Left lung (tissue), 10 donors: ENCODE data around the gene PHLDB3. TPM values are rescaled to one million over a fixed set of nuclear protein-coding genes. Genes with fewer than 3 reads are reported as not detected.

ENCODE experiments used
- ATAC-seq: fragments of 200-7000 bp; cut with Tn5 transposase; one replicate; pipeline ENCODE4 v1.9.1; 2020; ENCODE audit warnings: moderate library complexity
- DNase-seq, 4 donors: peaks; one replicate each; pipeline ENCODE4 v3.0.0-alpha.2; 2013 to 2020
- H3K27ac ChIP-seq, 2 donors: fragments of 200-600 bp; sonication (generic) in 1 of 2; one replicate each; pipeline versions ENCODE4 v1.5.0 to v1.8.0; 2020 to 2021
- H3K27me3 ChIP-seq, 2 donors: fragments of 200-600 bp; sonication (generic) in 1 of 2; one replicate each; pipeline versions ENCODE4 v1.5.0 to v1.8.0; 2020 to 2021
- H3K36me3 ChIP-seq, 2 donors: fragments of 200-600 bp; sonication (generic) in 1 of 2; one replicate each; pipeline versions ENCODE4 v1.5.0 to v1.8.0; 2020 to 2021
- H3K4me1 ChIP-seq, 2 donors: fragments of 200-600 bp; one replicate each; pipeline ENCODE4 v1.8.0; 2021
- H3K4me3 ChIP-seq, 2 donors: fragments of 200-600 bp; sonication (generic) in 1 of 2; one replicate each; pipeline versions ENCODE4 v1.5.0 to v1.8.0; 2020 to 2021; ENCODE audit warnings: mild to moderate bottlenecking in 1 of 2
- H3K9me3 ChIP-seq, 2 donors: fragments of 200-600 bp; sonication (generic) in 1 of 2; one replicate each; pipeline versions ENCODE4 v1.5.0 to v1.8.0; 2020 to 2021
- CTCF ChIP-seq, 2 donors: fragments of 200-600 bp; sonication (generic) in 1 of 2; IDR thresholded peaks; one replicate each; pipeline versions ENCODE4 v1.5.0 to v1.8.0; 2021; ENCODE audit warnings: antibody characterized with exemption in 2 of 2
- intact Hi-C, 2 donors: fragments of 100-400 bp; cut with DNase I; formaldehyde crosslinking; loops; one replicate each; pipeline versions ENCODE4 v1.11.2 to v1.14.2; 2022
- polyA plus RNA-seq, 6 donors: library from polyadenylated mRNA; unstranded; fragments of 120-200 nt; gene quantifications; one replicate each; pipeline ENCODE4 v1.2.1, GENCODE V29; 2013; ENCODE audit not compliant: insufficient read length in 6 of 6
- total RNA-seq, 2 donors: library from RNA; stranded (reverse); fragmentation: NEBNext Ultra II Directional; extraction: Animal tissue kit (Norgen Biotek cat#: 25700); gene quantifications; one replicate each; pipeline ENCODE4 v1.2.1, GENCODE V29; 2021
- donor health status: DM: no; HTN: yes; CAD: no.
- donor health status: DM: no; HTN: no; CAD: no.

PHLDB3 gene
- total and polyA plus RNA-seq, 8 donors, result 4.5 to 13.3 (median 9.8) TPM

DNA sequence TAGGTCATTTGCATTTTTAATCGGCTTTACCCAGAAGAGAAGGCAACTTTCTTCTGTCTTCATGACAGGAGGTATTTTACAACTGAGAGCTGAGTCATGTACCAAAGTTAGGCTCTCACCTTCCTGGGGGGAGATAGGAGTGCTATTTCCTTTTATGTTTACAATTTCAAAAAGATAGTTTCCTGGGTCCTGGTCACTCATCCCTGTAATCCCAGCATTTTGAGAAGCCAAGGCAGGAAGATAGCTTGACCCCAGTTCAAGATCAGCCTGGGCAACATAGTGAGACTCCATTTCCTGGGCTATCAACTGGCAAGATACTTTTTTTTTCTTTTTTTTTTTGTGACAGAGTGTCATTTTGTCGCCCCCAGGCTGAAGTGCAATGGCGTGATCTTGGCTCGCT is 46.7 kb downstream of the PHLDB3 start:
- DNase-seq (no peak), ATAC-seq (no peak)
- intact Hi-C loops, result no loop called here
- Histone ChIP-seq H3K36me3 (no peaks in the 10 kb centered on the region), H3K27ac (no peak overlapping the region), H3K9me3 (no peaks in the 10 kb centered on the region), H3K4me1 (peaks cover 0 to 9% of the 10 kb centered on the region in 2 donors), H3K27me3 (no peaks in the 10 kb centered on the region), H3K4me3 (no peak overlapping the region)
- TF ChIP-seq CTCF (IDR thresholded peaks at IDR 0.05), result no peak

DNA sequence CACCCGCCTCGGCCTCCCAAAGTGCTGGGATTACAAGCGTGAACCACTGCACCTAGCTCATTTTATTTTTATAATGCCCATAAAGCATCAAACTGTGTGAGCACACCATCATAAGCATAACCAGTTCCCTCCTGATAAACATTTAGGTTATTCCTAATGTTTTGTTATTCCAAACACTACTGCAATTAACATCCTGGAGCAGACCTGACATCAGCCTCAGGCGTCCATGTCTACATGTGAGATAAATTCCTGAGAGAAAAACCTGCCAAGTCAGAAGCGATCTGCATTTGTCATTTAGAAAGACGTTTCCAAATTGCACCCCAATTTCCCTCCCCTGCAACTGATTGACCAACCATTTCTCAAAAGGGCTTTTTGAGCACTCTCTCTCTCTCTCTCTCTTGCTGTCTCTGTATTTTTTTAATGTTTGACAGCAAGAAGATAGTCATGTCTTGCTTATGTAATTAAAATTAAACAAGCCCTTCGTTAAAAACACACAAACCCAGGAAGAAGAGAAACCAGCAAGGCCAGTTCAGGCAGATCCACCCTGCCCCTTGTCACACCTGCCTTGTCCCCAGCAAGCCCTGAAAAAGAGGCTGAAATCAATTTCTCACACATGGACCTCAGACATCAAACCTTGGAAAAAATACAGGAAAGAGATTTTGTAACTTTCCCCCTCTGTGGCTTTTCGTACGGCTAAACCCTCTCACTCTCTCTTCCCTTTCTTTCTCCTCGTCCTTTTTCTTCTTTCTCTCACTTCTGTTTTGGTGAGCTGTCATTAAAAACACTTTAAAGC is 49.0 kb downstream of the PHLDB3 start:
- intact Hi-C loops, result no loop called here
- Histone ChIP-seq H3K36me3 (no peaks in the 10 kb centered on the region), H3K27ac (no peak overlapping the region), H3K4me3 (no peak overlapping the region), H3K4me1 (peaks cover 0 to 10% of the 10 kb centered on the region in 2 donors), H3K27me3 (no peaks in the 10 kb centered on the region), H3K9me3 (no peaks in the 10 kb centered on the region)
- ATAC-seq (no peak), DNase-seq (no peak)
- TF ChIP-seq CTCF (IDR thresholded peaks at IDR 0.05), result no peak

DNA sequence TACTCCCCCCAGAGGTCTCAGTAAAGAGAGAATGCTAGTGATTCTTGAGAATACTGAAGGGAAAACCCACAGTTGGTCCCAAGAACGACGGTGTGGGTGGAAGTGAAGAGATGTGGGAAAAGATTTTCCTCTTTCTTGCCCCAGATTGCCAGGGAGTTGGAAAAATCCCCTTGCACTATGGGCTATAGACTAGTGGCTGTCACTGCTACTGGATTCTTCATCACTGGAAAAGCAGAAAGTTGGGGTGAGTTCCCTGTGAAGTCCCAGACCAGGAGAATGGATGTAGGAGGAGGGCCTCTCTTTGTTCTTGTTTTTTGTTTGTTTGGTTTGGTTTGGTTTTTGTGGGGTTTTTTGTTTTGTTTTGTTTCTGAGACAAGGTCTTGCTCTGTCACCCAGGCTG is 50.5 kb downstream of the PHLDB3 start:
- Histone ChIP-seq H3K36me3 (no peaks in the 10 kb centered on the region), H3K4me1 (peaks cover 0 to 12% of the 10 kb centered on the region in 2 donors), H3K9me3 (no peaks in the 10 kb centered on the region), H3K27ac (no peak overlapping the region), H3K27me3 (no peaks in the 10 kb centered on the region), H3K4me3 (no peak overlapping the region)
- DNase-seq, result no peak
- no peak for ATAC-seq
- intact Hi-C loops, result no loop called here
- TF ChIP-seq CTCF (IDR thresholded peaks at IDR 0.05), result no peak

DNA sequence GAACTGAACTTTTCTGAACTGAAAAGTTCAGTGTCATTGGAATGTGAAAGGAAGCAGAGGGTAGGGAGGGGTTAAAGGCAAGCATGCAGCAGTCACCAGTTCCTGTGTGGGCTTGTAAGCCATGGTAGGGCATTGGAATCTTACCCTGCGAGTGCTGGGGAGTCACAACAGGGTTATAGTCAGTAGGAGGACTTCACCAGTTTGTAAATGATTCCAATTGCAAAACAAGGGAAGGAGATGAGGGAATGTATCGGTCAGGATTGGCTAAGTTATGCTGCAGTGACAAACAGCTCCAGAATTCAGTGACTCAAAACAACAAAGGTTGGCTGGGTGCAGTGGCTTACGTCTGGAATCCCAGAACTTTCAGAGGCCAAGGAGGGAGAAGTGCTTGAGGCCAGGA is 52.0 kb downstream of the PHLDB3 start:
- DNase-seq (no peak), ATAC-seq (no peak)
- H3K4me3 ChIP-seq, result no peak overlapping the region
- H3K9me3 ChIP-seq, result no peaks in the 10 kb centered on the region
- H3K27ac ChIP-seq, result no peak overlapping the region
- H3K27me3 ChIP-seq, result no peaks in the 10 kb centered on the region
- intact Hi-C loops, result no loop called here
- no peak for TF ChIP-seq CTCF (IDR thresholded peaks at IDR 0.05)
- H3K4me1 ChIP-seq, result peaks cover 0 to 12% of the 10 kb centered on the region in 2 donors
- H3K36me3 ChIP-seq, result no peaks in the 10 kb centered on the region

GRCh38 chr19:43450545-43450997 is 54.0 kb downstream of the PHLDB3 start:
- no peaks in the 10 kb centered on the region for H3K27me3 ChIP-seq
- DNase-seq (no peak), ATAC-seq (peak; percentile 59)
- H3K36me3 ChIP-seq, result no peaks in the 10 kb centered on the region
- intact Hi-C loops, result no loop called here
- no peak for TF ChIP-seq CTCF (IDR thresholded peaks at IDR 0.05)
- H3K4me1 ChIP-seq, result peaks cover 0 to 9% of the 10 kb centered on the region in 2 donors
- H3K4me3 ChIP-seq, result no peak overlapping the region
- H3K9me3 ChIP-seq, result no peaks in the 10 kb centered on the region
- peak overlapping the region in 1 of 2 donors; percentile 7 for H3K27ac ChIP-seq
